Lower lobe of right lung (tissue), 2 donors: ENCODE data around the gene FNBP1. TPM values are rescaled to one million over a fixed set of nuclear protein-coding genes. Genes with fewer than 3 reads are reported as not detected.

ENCODE experiments used
- ATAC-seq, 2 donors: fragments of 200-7000 bp; cut with Tn5 transposase; one replicate each; pipeline ENCODE4 v1.9.1; 2020 to 2022; ENCODE audit warnings: mild to moderate bottlenecking in 2 of 2, moderate library complexity in 2 of 2
- DNase-seq: peaks from one replicate; pipeline ENCODE4 v3.0.0-alpha.2; 2020
- H3K27ac ChIP-seq: fragments of 200-600 bp; one replicate; pipeline ENCODE4 v1.8.0; 2022
- H3K27me3 ChIP-seq: fragments of 200-600 bp; one replicate; pipeline ENCODE4 v1.8.0; 2022; ENCODE audit warnings: low read depth
- H3K36me3 ChIP-seq: fragments of 200-600 bp; one replicate; pipeline ENCODE4 v1.8.0; 2022; ENCODE audit warnings: mild to moderate bottlenecking
- H3K4me1 ChIP-seq: fragments of 200-600 bp; one replicate; pipeline ENCODE4 v1.8.0; 2022
- H3K4me3 ChIP-seq: fragments of 200-600 bp; one replicate; pipeline ENCODE4 v1.8.0; 2022; ENCODE audit warnings: mild to moderate bottlenecking
- H3K9me3 ChIP-seq: fragments of 200-600 bp; one replicate; pipeline ENCODE4 v1.8.0; 2022
- intact Hi-C: fragments of 100-400 bp; cut with DNase I; formaldehyde crosslinking; loops from one replicate; pipeline ENCODE4 v1.11.0; 2022
- total RNA-seq: library from RNA; stranded (reverse); fragmentation: NEBNext Ultra II Directional; extraction: Animal tissue kit (Norgen Biotek cat#: 25700); gene quantifications from one replicate; pipeline ENCODE4 v1.2.1, GENCODE V29; 2021
- TF ChIP-seq, protein P1 (sequence below): fragments of 200-600 bp; IDR thresholded peaks from one replicate; pipeline ENCODE4 v1.8.0; 2022; ENCODE audit warnings: antibody characterized with exemption, mild to moderate bottlenecking
- donor health status: DM: no; HTN: yes; CAD: no; lungs with severe emphysema.

The FNBP1 gene
- total RNA-seq, 1 donor from 2014 or later = 61.1 TPM

DNA sequence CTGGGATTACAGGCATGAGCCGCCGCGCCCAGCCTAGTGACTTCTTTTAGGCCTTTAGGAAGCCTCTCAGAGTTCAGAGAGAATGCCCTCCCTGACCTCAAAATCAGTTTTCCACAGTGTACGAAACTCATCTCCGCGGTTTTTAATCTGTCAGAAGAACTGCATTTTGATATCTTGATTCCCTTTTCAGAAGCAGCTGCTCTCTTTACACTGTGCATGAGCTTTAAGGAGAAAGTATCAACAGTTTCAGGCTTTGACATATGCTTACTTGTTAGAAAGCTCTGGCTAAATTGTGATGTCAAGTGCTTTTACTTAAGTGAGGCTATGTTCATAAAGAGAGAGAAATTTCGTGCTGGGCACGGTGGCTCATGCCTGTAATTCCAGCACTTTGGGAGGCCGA lies 133.1 kb downstream of the FNBP1 start:
- peaks cover 34% of the 10 kb centered on the region for H3K36me3 ChIP-seq
- no peaks in the 10 kb centered on the region for H3K9me3 ChIP-seq
- no peaks in the 10 kb centered on the region for H3K27me3 ChIP-seq
- TF ChIP-seq, protein P1, sequence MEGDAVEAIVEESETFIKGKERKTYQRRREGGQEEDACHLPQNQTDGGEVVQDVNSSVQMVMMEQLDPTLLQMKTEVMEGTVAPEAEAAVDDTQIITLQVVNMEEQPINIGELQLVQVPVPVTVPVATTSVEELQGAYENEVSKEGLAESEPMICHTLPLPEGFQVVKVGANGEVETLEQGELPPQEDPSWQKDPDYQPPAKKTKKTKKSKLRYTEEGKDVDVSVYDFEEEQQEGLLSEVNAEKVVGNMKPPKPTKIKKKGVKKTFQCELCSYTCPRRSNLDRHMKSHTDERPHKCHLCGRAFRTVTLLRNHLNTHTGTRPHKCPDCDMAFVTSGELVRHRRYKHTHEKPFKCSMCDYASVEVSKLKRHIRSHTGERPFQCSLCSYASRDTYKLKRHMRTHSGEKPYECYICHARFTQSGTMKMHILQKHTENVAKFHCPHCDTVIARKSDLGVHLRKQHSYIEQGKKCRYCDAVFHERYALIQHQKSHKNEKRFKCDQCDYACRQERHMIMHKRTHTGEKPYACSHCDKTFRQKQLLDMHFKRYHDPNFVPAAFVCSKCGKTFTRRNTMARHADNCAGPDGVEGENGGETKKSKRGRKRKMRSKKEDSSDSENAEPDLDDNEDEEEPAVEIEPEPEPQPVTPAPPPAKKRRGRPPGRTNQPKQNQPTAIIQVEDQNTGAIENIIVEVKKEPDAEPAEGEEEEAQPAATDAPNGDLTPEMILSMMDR = no peak
- no peaks in the 10 kb centered on the region for H3K4me1 ChIP-seq
- DNase-seq = no peak
- intact Hi-C loops = no loop called here
- no peak overlapping the region for H3K27ac ChIP-seq
- no peak overlapping the region for H3K4me3 ChIP-seq
- ATAC-seq = no peak

DNA sequence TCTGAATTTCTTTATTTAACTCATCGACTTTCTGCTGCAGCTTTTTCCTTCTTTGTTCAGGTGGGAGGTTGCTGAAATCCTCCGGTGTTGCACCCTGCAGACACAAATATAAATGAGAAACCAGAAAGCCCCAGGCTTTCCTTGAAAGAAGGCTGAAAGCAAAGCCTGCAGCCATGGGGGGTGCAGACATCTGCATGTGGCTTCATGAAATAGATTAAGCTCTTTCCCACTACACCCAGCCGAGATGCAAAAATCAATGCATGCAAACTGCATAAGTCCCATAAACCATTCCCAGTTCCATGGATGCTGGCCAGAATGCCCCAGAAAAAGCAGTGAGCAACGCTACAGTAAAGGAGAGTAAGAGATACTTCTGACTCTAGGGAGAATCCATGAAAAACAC lies 134.1 kb downstream of the FNBP1 start:
- intact Hi-C loops = no loop called here
- no peaks in the 10 kb centered on the region for H3K4me1 ChIP-seq
- no peaks in the 10 kb centered on the region for H3K27me3 ChIP-seq
- H3K4me3 ChIP-seq = no peak overlapping the region
- no peak overlapping the region for H3K27ac ChIP-seq
- peaks cover 40% of the 10 kb centered on the region for H3K36me3 ChIP-seq
- DNase-seq (no peak), ATAC-seq (no peak)
- TF ChIP-seq, protein P1 = no peak
- H3K9me3 ChIP-seq = no peaks in the 10 kb centered on the region

DNA sequence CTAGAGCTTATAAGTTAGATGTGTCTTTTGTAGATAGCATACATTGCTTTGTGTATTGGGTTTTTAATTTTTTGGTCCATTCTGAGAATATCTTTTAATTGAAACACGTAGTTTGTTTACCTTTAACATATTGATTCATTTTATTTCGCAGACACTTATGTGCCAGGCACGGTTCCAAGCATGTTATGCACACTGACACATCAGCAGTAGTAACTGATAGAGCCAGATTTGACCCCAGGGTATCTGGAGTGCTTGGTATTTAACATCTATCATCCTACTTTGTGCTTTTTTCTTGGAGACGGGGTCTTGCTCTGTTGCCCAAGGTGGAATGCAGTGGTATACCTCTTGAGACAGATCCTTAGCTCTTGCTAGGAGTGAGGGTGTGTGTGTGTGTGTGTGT lies 135.8 kb downstream of the FNBP1 start:
- no peaks in the 10 kb centered on the region for H3K9me3 ChIP-seq
- H3K4me3 ChIP-seq = no peak overlapping the region
- DNase-seq (no peak), ATAC-seq (no peak)
- no peaks in the 10 kb centered on the region for H3K4me1 ChIP-seq
- TF ChIP-seq, protein P1 = no peak
- no peaks in the 10 kb centered on the region for H3K27me3 ChIP-seq
- intact Hi-C loops = no loop called here
- no peak overlapping the region for H3K27ac ChIP-seq
- peaks cover 55% of the 10 kb centered on the region for H3K36me3 ChIP-seq

DNA sequence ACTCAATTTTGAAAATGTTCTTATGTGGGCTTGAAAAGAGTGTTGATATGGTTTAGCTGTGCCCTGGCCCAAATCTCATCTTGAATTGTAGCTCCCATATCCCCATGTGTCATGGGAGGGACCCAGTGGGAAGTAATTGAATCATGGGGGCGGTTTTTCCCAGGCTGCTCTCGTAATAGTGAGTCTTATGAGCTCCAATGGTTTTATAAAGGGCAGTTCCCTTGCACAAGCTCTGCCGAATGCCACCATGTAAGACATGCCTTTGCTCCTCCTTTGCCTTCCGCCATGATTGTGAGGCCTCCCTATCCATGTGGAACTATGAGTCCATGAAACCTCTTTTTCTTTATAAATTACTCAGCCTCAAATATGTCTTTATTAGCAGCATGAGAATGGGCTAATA lies 136.7 kb downstream of the FNBP1 start:
- ATAC-seq (no peak), DNase-seq (no peak)
- Histone ChIP-seq H3K9me3 (no peaks in the 10 kb centered on the region), H3K36me3 (peaks cover 65% of the 10 kb centered on the region), H3K27me3 (no peaks in the 10 kb centered on the region), H3K4me1 (no peaks in the 10 kb centered on the region), H3K27ac (no peak overlapping the region), H3K4me3 (no peak overlapping the region)
- TF ChIP-seq, protein P1 = no peak
- intact Hi-C loops = no loop called here

DNA sequence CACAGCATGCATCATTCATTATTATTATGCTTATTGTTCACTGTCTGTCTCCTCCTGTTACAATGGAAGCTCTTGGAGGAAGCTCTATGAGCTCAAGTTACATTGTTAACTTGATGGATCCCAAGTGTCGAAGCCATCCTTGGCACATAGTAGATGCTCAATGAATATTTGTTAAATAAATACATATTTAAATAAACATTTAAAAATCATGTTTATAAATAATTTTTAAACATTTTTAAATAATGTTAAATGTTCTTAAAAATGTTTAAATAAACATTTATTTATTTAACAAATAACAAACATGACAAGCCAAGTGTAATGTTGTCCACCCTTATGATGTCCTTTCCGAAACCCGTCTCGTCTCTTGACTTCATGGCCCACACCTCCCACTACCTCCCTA lies 138.3 kb downstream of the FNBP1 start:
- intact Hi-C loops = no loop called here
- H3K4me1 ChIP-seq = no peaks in the 10 kb centered on the region
- H3K9me3 ChIP-seq = no peaks in the 10 kb centered on the region
- ATAC-seq (no peak), DNase-seq (no peak)
- no peak overlapping the region for H3K4me3 ChIP-seq
- peaks cover 76% of the 10 kb centered on the region for H3K36me3 ChIP-seq
- H3K27me3 ChIP-seq = no peaks in the 10 kb centered on the region
- H3K27ac ChIP-seq = no peak overlapping the region
- TF ChIP-seq, protein P1 = no peak

DNA sequence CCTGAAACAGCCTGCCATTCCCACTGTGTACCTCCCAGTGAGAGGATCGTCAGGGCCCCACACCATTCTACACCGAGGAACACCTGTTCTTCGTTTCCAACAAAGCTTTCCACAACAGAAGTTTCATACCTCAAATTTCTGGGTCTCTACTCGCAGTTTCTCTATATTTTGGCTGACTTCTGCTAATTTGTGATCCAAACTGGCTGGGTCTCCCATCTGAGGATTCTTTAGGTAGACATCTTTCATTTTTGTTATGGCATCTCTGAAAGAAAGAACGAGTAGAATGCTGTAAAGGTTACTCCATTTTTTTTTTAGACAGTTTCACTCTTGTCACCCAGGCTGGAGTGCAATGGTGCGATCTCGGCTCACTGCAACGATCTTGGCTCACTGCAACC lies 140.3 kb downstream of the FNBP1 start:
- Histone ChIP-seq H3K4me1 (peaks cover 8% of the 10 kb centered on the region), H3K27me3 (no peaks in the 10 kb centered on the region), H3K4me3 (no peak overlapping the region), H3K36me3 (peaks cover 69% of the 10 kb centered on the region), H3K9me3 (no peaks in the 10 kb centered on the region), H3K27ac (no peak overlapping the region)
- TF ChIP-seq, protein P1 = no peak
- ATAC-seq = no peak
- intact Hi-C loops = no loop called here
- no peak for DNase-seq
